Esophagus squamous epithelium (tissue), 4 donors: ENCODE results near the gene DAP3.
"Not testable (repeated sequence)": the region's sequence is repeated elsewhere in the genome, so short reads cannot be mapped to it uniquely, and the experiment has no call there.

Experiments
- CTCF ChIP-seq, 6 experiments: fragments of 450-650 bp in 4 of 6; fragments of 200-600 bp in 2 of 6; sonication (generic) in 2 of 6; IDR thresholded peaks; one replicate each; pipeline ENCODE4 v1.5.1; 2016 to 2019; ENCODE audit warnings: antibody characterized with exemption in 6 of 6, mild to moderate bottlenecking in 4 of 6, moderate library complexity in 4 of 6
- POLR2A ChIP-seq, 4 donors: fragments of 450-650 bp; IDR thresholded peaks; one replicate each; pipeline ENCODE4 v1.6.1; 2017; ENCODE audit warnings: antibody characterized with exemption in 4 of 4, mild to moderate bottlenecking in 4 of 4, moderate library complexity in 3 of 4

GRCh38 chr1:155712636-155713035, 23.7 kb downstream of the DAP3 start:
- not testable (repeated sequence) for TF ChIP-seq CTCF, POLR2A (IDR thresholded peaks at IDR 0.05)
